CD8-positive, alpha-beta memory T cell (primary cell): ENCODE results near the gene SDS. TPM values are rescaled to one million over a fixed set of nuclear protein-coding genes. Genes with fewer than 3 reads are reported as not detected.

Experiments
- CTCF ChIA-PET: fragments of 350-600 bp; sonication (Branson Sonifier 250); formaldehyde crosslinking; loops from one replicate; lab custom pipeline; 2021; ENCODE audit warnings: antibody characterized with exemption; lab: Charles Lee
- POLR2A ChIA-PET: fragments of 350-600 bp; sonication (Branson Sonifier 250); formaldehyde crosslinking; loops from one replicate; lab custom pipeline; 2021; ENCODE audit warnings: antibody characterized with exemption; lab: Charles Lee
- DNase-seq, 5 donors: peaks; one replicate each; pipeline versions ENCODE4 v3.0.0 to v3.0.0-alpha.2; 2020 to 2022; ENCODE audit warnings: mixed read lengths in 1 of 5
- H3K27ac ChIP-seq: one replicate; pipeline ENCODE4 v1.7.0; 2013; ENCODE audit warnings: low read depth, mild to moderate bottlenecking, low read length, moderate library complexity
- H3K27me3 ChIP-seq: 2 replicates; pipeline ENCODE4 v1.7.0; 2013; ENCODE audit warnings: low read length, mild to moderate bottlenecking; ENCODE audit not compliant: insufficient read depth, poor library complexity, severe bottlenecking
- H3K36me3 ChIP-seq: 2 replicates; pipeline ENCODE4 v1.7.0; 2013; ENCODE audit warnings: mild to moderate bottlenecking, low read length, moderate library complexity; ENCODE audit not compliant: insufficient read depth
- H3K4me1 ChIP-seq: 2 replicates; pipeline ENCODE4 v1.7.0; 2013; ENCODE audit warnings: mild to moderate bottlenecking, low read length, moderate library complexity; ENCODE audit not compliant: insufficient read depth
- H3K4me3 ChIP-seq: 2 replicates; pipeline ENCODE4 v1.7.0; 2013; ENCODE audit warnings: mild to moderate bottlenecking, low read length
- H3K9me3 ChIP-seq: 2 replicates; pipeline ENCODE4 v1.7.0; 2013; ENCODE audit warnings: mild to moderate bottlenecking, low read length
- H3K27ac Mint-ChIP-seq, 8 donors: one replicate each; pipeline ENCODE4 v1.8.0; 2020 to 2021; ENCODE audit warnings: mixed read lengths in 8 of 8, mild to moderate bottlenecking in 6 of 8, inconsistent platforms in 3 of 8, moderate library complexity in 3 of 8
- H3K27me3 Mint-ChIP-seq, 2 donors: one replicate each; pipeline ENCODE4 v1.8.0; 2020 to 2021; ENCODE audit warnings: mixed read lengths in 2 of 2, mild to moderate bottlenecking in 1 of 2, moderate library complexity in 1 of 2
- H3K36me3 Mint-ChIP-seq, 3 donors: one replicate each; pipeline ENCODE4 v1.8.0; 2020 to 2021; ENCODE audit warnings: mixed read lengths in 3 of 3, inconsistent platforms in 1 of 3, mild to moderate bottlenecking in 1 of 3
- H3K4me1 Mint-ChIP-seq, 3 donors: one replicate each; pipeline ENCODE4 v1.8.0; 2020 to 2021; ENCODE audit warnings: mixed read lengths in 3 of 3, inconsistent platforms in 1 of 3, mild to moderate bottlenecking in 1 of 3
- H3K4me3 Mint-ChIP-seq, 7 donors: one replicate each; pipeline ENCODE4 v1.8.0; 2020 to 2021; ENCODE audit warnings: mixed read lengths in 7 of 7, mild to moderate bottlenecking in 6 of 7, moderate library complexity in 4 of 7, inconsistent platforms in 2 of 7
- H3K9me3 Mint-ChIP-seq, 5 donors: one replicate each; pipeline ENCODE4 v1.8.0; 2020 to 2022; ENCODE audit warnings: mixed read lengths in 5 of 5, mild to moderate bottlenecking in 3 of 5, moderate library complexity in 2 of 5, inconsistent platforms in 1 of 5
- polyA plus RNA-seq: library from polyadenylated mRNA; unstranded; fragments of 300-500 nt; fragmentation: Illumina TruSeq; gene quantifications from one replicate; pipeline ENCODE4 v1.2.3, GENCODE V29; 2021
- total RNA-seq, 2 experiments: library from RNA; stranded (reverse); gene quantifications; one replicate each; pipeline ENCODE4 v1.2.3, GENCODE V29; 2021

Gene SDS
- total and polyA plus RNA-seq, 3 experiments from 2014 or later = 0.18 to 0.20 TPM; not detected in 1

DNA sequence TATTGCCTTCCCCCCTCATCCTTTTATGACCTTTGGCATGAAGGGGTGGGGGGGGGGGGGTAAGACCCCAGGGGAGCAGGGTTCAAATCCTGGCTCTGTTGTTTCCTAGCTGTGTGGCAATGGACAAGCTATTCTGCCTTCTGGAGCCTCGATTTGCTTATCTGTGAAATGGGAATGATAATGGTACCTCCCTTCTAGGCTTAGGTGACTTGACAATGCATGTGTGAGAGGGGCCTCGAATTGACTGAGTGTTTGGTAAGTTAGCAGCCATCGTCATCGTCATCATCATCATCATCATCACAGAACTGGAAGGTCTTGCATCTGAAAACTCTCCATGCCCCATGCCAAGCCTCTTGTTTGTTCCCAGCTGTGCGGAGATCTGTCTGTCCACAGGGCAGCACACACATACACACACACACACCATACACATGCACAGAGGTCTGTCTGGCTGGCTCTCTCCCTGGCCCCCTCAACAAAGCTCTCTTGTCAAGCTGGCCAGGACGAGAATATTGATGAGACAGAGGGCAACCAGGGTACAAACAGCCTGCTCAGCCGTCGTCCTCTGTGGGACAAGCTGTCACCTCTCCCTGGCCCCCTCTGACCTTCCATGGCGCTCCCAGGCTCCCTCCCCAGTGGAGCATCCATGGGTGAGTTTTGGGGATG is 5.9 kb upstream of the SDS start:
- H3K9me3 Mint-ChIP-seq = peaks cover 0 to under 1% (median 0%) of the 10 kb centered on the region in 5 donors
- no peak overlapping the region for H3K27ac ChIP-seq
- H3K4me3 ChIP-seq = no peak overlapping the region
- H3K4me1 Mint-ChIP-seq = no peaks in the 10 kb centered on the region
- H3K27me3 Mint-ChIP-seq = peaks cover 13 to 15% of the 10 kb centered on the region in 2 donors
- H3K9me3 ChIP-seq = no peaks in the 10 kb centered on the region
- ChIA-PET POLR2A (no interaction called here), CTCF (interaction anchor here (2.2 kb wide), 1 partner anchor 16 kb away, joined by 6 read pairs; no protein-coding TSS in a partner anchor)
- no peaks in the 10 kb centered on the region for H3K4me1 ChIP-seq
- H3K27ac Mint-ChIP-seq = no peak overlapping the region
- no peak for DNase-seq
- H3K36me3 ChIP-seq = no peaks in the 10 kb centered on the region
- no peaks in the 10 kb centered on the region for H3K27me3 ChIP-seq
- H3K36me3 Mint-ChIP-seq = peaks cover 0 to under 1% (median 0%) of the 10 kb centered on the region in 3 donors
- H3K4me3 Mint-ChIP-seq = no peak overlapping the region

DNA sequence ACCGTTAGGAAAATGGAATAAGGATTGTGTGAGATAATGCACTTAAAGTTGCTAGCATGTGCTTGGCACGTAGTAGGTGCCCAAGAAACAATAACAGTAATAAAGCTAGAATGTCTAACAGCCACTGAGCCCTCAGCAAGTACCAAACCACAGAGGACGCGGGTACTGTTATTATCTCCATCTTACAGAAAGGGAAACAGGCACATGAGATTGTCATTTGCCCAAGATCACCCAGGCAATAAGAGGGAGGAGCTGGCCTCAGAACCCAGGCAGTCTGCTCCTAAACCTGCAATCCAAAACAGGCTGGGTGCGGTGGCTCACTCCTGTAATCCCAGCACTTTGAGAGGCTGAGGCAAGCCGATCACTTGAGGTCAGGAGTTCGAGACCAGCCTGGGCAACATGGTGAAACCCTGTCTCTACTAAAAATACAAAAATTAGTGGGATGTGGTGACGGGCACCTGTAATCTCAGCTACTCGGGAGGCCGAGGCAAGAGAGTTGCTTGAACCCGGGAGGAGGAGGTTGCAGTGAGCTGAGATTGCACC is 5.1 kb upstream of the SDS start:
- peaks cover 13 to 23% of the 10 kb centered on the region in 2 donors for H3K27me3 Mint-ChIP-seq
- Histone ChIP-seq H3K27ac (no peak overlapping the region), H3K4me3 (no peak overlapping the region), H3K27me3 (no peaks in the 10 kb centered on the region), H3K9me3 (no peaks in the 10 kb centered on the region), H3K36me3 (no peaks in the 10 kb centered on the region), H3K4me1 (no peaks in the 10 kb centered on the region)
- peaks cover 0 to 4% (median 0%) of the 10 kb centered on the region in 3 donors for H3K36me3 Mint-ChIP-seq
- H3K27ac Mint-ChIP-seq = no peak overlapping the region
- DNase-seq = no peak
- no peak overlapping the region for H3K4me3 Mint-ChIP-seq
- ChIA-PET CTCF (interaction anchor here (2.2 kb wide), 1 partner anchor 17 kb away, joined by 6 read pairs; no protein-coding TSS in a partner anchor), POLR2A (no interaction called here)
- no peaks in the 10 kb centered on the region for H3K9me3 Mint-ChIP-seq
- H3K4me1 Mint-ChIP-seq = no peaks in the 10 kb centered on the region

DNA sequence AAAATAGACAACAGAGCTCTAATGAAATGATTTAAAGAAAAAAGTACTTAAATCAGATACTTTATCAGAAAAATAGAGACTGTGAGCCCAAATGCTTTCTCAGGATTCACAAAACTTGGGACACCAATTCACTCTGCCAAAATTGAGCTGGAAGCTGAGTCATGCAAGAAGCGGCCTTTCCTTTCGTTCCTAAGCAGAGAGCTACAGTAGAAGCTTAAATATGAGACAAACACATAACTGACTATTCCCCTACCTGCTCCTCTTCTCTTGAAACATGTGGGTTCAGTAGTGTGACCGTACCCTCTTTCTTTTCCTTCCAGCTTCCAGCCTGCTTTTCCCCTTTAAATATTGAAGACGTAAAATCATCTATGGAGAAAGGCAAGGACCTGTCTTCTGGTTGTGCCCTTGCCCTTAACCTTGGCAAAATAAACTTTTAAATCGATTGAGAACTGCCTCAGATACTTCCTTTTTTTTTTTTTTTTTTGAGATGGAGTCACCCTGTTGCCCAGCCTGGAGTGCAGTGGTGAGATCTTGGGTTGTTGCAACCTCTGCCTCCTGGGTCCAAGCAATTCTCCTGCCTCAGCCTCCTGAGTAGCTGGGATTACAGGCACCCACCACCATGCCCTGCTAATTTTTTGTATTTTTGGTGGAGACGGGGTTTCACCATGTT is 4.4 kb upstream of the SDS start:
- H3K4me3 Mint-ChIP-seq = no peak overlapping the region
- ChIA-PET CTCF (interaction anchor here (2.2 kb wide), 1 partner anchor 17 kb away, joined by 6 read pairs; no protein-coding TSS in a partner anchor), POLR2A (no interaction called here)
- Histone ChIP-seq H3K36me3 (no peaks in the 10 kb centered on the region), H3K27me3 (no peaks in the 10 kb centered on the region), H3K27ac (peak overlapping the region; percentile 46), H3K4me3 (no peak overlapping the region), H3K9me3 (no peaks in the 10 kb centered on the region), H3K4me1 (no peaks in the 10 kb centered on the region)
- peaks cover 13 to 23% of the 10 kb centered on the region in 2 donors for H3K27me3 Mint-ChIP-seq
- DNase-seq = no peak
- peaks cover 0 to 4% (median 0%) of the 10 kb centered on the region in 3 donors for H3K36me3 Mint-ChIP-seq
- H3K9me3 Mint-ChIP-seq = no peaks in the 10 kb centered on the region
- no peaks in the 10 kb centered on the region for H3K4me1 Mint-ChIP-seq
- peak overlapping the region in 1 of 8 donors; percentile 86 for H3K27ac Mint-ChIP-seq

DNA sequence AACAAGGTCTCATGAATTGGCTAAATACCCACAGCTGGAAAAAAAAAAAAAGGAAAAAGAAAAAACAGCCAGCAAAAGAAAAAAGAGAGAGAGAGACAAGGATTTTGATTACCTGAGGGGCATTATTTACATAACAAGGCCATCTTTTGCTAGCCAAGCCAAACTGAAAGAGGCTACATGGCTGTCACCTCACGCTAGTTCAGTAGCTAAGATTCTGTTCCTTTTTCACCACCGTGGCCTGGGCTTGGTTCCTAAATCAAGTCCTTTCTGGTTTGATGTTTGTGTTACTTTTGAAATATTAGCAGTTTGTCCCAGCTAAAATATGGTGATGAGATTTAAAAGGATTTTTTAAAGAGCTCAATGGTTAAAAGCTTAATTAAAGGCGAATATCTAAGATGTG is 2.0 kb upstream of the SDS start:
- Mint-ChIP-seq H3K27ac (peak overlapping the region in 1 of 8 donors; percentile 22), H3K4me3 (no peak overlapping the region), H3K27me3 (peaks cover 16 to 23% of the 10 kb centered on the region in 2 donors), H3K4me1 (no peaks in the 10 kb centered on the region), H3K9me3 (no peaks in the 10 kb centered on the region), H3K36me3 (peaks cover 0 to 4% (median 0%) of the 10 kb centered on the region in 3 donors)
- DNase-seq = no peak
- Histone ChIP-seq H3K27me3 (no peaks in the 10 kb centered on the region), H3K9me3 (no peaks in the 10 kb centered on the region), H3K4me1 (no peaks in the 10 kb centered on the region), H3K27ac (no peak overlapping the region), H3K4me3 (no peak overlapping the region), H3K36me3 (no peaks in the 10 kb centered on the region)
- ChIA-PET CTCF (no interaction called here), POLR2A (no interaction called here)

DNA sequence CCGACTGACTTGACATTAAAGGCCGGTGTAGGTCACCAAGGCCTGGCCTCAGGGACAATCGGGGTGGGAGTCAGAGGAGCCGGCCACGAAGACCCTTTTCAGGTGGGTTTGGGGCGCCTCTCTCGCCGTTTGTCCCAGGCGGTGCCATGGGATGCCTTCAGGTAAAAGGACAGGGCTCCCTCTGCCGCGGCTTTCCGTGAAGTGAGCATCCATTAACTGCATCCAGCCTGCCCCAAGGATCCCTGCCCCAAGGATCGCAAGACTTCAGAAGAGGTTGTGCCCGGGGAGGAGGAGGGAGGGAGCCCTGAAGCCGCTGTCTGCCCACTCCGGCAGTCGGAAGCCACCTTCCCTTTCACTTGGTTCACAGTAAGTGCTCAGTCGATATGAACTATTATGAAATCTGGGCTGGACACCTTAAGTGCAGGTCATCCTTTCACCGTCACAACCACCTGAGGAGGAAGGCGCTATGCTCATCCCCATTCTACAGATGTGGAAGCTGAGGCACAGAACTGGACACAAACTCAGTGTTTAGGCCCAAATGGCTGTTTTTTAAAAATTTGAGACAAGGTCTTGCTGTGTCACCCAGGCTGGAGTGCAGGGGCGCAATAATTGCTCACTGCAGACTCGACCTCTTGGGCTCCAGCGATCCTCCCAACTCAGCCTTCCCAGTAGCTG is 964 bp downstream of the SDS start:
- Histone ChIP-seq H3K4me1 (no peaks in the 10 kb centered on the region), H3K36me3 (no peaks in the 10 kb centered on the region), H3K27ac (no peak overlapping the region), H3K9me3 (no peaks in the 10 kb centered on the region), H3K27me3 (no peaks in the 10 kb centered on the region), H3K4me3 (no peak overlapping the region)
- H3K27ac Mint-ChIP-seq = no peak overlapping the region
- peaks cover 14 to 17% of the 10 kb centered on the region in 2 donors for H3K27me3 Mint-ChIP-seq
- POLR2A ChIA-PET = no interaction called here
- H3K4me1 Mint-ChIP-seq = no peaks in the 10 kb centered on the region
- DNase-seq = no peak
- CTCF ChIA-PET = no interaction called here
- no peak overlapping the region for H3K4me3 Mint-ChIP-seq
- H3K9me3 Mint-ChIP-seq = no peaks in the 10 kb centered on the region
- H3K36me3 Mint-ChIP-seq = peaks cover 0 to 4% (median 0%) of the 10 kb centered on the region in 3 donors

DNA sequence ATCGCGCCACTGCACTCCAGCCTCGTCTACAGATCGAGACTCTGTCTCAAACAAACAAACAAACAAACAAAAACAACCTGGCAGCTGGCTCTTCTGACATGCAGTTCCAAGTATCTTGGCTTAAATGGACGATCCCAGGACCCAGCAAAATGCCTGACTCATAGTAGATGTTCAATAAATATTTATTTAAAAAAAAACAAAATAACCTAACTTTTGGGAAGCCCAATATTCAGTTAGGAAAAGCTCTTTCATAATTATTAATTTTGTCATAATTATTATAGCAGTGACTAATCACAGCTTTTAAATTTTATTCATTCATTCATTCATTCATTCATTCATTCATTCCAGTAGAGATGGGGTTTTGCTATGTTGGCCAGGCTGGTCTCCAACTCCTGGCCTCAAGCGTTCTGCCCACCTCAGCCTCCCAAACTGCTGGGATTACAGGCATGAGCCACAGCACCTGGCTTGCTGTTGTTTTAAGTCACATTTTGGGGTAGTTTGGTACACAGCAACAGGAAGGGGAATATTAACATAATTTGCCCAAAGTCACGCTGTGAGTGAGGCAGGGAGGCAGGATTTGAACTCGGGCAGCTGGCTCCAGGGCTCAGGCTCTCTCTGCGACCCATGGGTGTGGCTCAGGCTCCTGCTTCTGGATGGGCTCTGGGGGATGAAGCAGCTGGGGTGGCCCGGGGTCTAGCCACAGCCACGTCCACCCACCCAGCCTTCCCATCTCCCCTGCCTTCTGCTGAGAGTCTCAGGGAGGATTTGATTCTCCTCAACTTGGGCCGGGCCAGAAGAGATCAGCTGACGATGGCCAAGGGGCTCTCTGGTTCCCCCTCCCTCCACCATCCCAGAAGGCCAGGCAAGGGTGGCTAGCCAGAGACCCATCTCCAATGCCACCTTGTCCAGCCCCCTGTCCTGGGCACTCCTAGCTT is 2.4 kb downstream of the SDS start:
- Histone ChIP-seq H3K4me1 (no peaks in the 10 kb centered on the region), H3K27me3 (no peaks in the 10 kb centered on the region), H3K36me3 (no peaks in the 10 kb centered on the region), H3K9me3 (no peaks in the 10 kb centered on the region), H3K4me3 (no peak overlapping the region), H3K27ac (no peak overlapping the region)
- POLR2A ChIA-PET = no interaction called here
- no peak overlapping the region for H3K4me3 Mint-ChIP-seq
- H3K36me3 Mint-ChIP-seq = peaks cover 0 to 4% (median 0%) of the 10 kb centered on the region in 3 donors
- H3K4me1 Mint-ChIP-seq = no peaks in the 10 kb centered on the region
- no peak for DNase-seq
- CTCF ChIA-PET = no interaction called here
- peaks cover 14 to 17% of the 10 kb centered on the region in 2 donors for H3K27me3 Mint-ChIP-seq
- H3K9me3 Mint-ChIP-seq = no peaks in the 10 kb centered on the region
- H3K27ac Mint-ChIP-seq = no peak overlapping the region

DNA sequence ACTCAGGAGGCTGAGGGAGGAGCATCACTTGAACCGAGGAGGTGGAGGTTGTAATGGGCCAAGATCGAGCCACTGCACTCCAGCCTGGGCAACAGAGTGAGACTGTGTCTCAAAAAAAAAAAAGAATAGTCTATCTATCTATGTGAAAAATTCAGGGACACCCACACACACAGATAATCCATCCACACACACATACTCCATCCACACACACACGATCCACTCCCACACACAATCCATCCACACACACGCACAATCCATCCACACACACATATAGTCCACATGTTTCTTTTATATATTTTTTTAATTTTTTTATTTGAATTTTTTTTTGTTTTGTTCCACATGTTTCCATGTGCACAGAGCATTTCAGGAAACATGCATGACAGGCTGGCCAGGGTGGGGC is 3.3 kb downstream of the SDS start:
- no peaks in the 10 kb centered on the region for H3K36me3 ChIP-seq
- H3K27me3 ChIP-seq = no peaks in the 10 kb centered on the region
- no peaks in the 10 kb centered on the region for H3K4me1 ChIP-seq
- no peak for DNase-seq
- H3K9me3 ChIP-seq = no peaks in the 10 kb centered on the region
- Mint-ChIP-seq H3K9me3 (no peaks in the 10 kb centered on the region), H3K27ac (no peak overlapping the region), H3K27me3 (peaks cover 10 to 16% of the 10 kb centered on the region in 2 donors), H3K4me3 (no peak overlapping the region), H3K36me3 (peaks cover 0 to 4% (median 0%) of the 10 kb centered on the region in 3 donors), H3K4me1 (no peaks in the 10 kb centered on the region)
- H3K4me3 ChIP-seq = no peak overlapping the region
- no peak overlapping the region for H3K27ac ChIP-seq
- ChIA-PET CTCF (no interaction called here), POLR2A (no interaction called here)
